Measurements from ENCODE around the gene NPTX1. TPM values are rescaled to one million over a fixed set of nuclear protein-coding genes. Genes with fewer than 3 reads are reported as not detected.

The NPTX1 gene
- total RNA-seq, 1 donor from 2014 or later, result not detected

DNA sequence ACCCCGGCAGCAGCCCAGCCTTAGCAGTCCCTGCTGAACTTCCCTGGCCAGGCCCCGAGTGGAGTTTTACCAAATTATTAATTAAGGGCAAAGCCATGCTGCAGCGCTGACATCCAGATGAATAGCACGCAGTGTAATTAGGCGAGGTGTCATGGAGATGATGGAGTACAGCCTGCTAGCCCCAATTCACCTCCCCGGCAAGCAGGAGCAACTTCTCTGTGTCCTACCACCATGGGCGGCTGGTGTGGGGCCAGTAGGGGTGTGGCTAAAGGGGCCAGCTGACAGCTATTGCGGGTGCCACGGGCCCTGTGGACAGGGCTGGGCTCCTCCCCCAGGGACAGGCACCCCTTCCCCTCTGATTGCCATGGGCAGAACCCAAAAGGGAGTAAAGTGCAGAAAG is 36.9 kb downstream of the NPTX1 start:
- DNase-seq (ENCODE audit: low spot score, unreplicated experiment), result no peak
- no peaks in the 10 kb centered on the region for H3K4me1 Mint-ChIP-seq (ENCODE audit: low read depth)
- TF ChIP-seq, protein P1, sequence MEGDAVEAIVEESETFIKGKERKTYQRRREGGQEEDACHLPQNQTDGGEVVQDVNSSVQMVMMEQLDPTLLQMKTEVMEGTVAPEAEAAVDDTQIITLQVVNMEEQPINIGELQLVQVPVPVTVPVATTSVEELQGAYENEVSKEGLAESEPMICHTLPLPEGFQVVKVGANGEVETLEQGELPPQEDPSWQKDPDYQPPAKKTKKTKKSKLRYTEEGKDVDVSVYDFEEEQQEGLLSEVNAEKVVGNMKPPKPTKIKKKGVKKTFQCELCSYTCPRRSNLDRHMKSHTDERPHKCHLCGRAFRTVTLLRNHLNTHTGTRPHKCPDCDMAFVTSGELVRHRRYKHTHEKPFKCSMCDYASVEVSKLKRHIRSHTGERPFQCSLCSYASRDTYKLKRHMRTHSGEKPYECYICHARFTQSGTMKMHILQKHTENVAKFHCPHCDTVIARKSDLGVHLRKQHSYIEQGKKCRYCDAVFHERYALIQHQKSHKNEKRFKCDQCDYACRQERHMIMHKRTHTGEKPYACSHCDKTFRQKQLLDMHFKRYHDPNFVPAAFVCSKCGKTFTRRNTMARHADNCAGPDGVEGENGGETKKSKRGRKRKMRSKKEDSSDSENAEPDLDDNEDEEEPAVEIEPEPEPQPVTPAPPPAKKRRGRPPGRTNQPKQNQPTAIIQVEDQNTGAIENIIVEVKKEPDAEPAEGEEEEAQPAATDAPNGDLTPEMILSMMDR (IDR thresholded peaks at IDR 0.05; ENCODE audit: unreplicated experiment), result no peak
- H3K27me3 Mint-ChIP-seq, result peaks cover 10% of the 10 kb centered on the region
- no peak overlapping the region for H3K27ac Mint-ChIP-seq
- no peak overlapping the region for H3K4me3 Mint-ChIP-seq (ENCODE audit: low read depth)
- H3K36me3 Mint-ChIP-seq (ENCODE audit: insufficient read depth), result peaks cover 5% of the 10 kb centered on the region
- no peaks in the 10 kb centered on the region for H3K9me3 Mint-ChIP-seq (ENCODE audit: low read depth)

DNA sequence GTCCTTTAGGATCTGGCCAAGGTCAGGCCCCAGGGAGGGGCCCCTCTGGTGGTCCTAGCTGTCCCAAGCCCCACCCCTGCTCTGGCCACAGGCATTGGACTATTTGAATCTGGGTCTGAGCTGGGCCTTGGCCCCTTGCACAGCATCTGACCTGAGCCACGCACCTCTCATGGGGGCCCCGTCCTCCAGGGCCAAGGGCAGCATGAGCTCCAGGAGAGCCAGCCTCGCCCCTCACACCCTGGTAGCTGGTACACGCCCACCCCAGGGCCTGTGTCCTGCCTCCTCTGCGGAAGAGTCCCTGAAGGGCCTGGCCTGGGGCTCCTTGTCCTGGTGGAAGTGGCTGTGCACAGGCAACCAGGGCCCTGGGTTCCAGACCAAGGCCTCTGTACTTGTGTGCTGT is 37.6 kb downstream of the NPTX1 start:
- no peak for DNase-seq (ENCODE audit: low spot score, unreplicated experiment)
- Mint-ChIP-seq H3K4me1 (ENCODE audit: low read depth) (no peaks in the 10 kb centered on the region), H3K4me3 (ENCODE audit: low read depth) (no peak overlapping the region), H3K27ac (no peak overlapping the region), H3K36me3 (ENCODE audit: insufficient read depth) (peaks cover 5% of the 10 kb centered on the region), H3K27me3 (peaks cover 10% of the 10 kb centered on the region), H3K9me3 (ENCODE audit: low read depth) (no peaks in the 10 kb centered on the region)
- TF ChIP-seq, protein P1 (IDR thresholded peaks at IDR 0.05; ENCODE audit: unreplicated experiment), result no peak

DNA sequence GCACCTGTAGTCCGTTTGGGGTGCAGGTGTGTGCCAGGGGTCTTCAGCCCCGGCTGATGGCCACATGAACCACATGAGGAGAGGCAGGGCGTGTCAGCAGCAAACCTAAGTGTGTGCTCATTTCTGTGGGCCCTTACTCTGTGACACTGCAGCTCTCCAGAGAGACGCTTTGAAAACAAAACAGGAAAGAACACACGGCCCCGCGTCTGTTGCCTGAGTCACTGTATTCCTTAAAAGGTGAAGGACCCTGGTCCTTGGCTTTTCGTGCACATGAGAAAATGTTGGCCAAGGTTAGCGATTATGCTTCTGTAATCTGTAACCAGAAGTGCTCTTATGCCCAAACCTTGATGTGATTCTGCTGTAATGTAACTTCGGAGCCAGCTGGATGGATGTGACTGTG is 38.9 kb downstream of the NPTX1 start:
- DNase-seq (ENCODE audit: low spot score, unreplicated experiment), result no peak
- TF ChIP-seq, protein P1 (IDR thresholded peaks at IDR 0.05; ENCODE audit: unreplicated experiment), result no peak
- Mint-ChIP-seq H3K4me3 (ENCODE audit: low read depth) (no peak overlapping the region), H3K9me3 (ENCODE audit: low read depth) (no peaks in the 10 kb centered on the region), H3K4me1 (ENCODE audit: low read depth) (no peaks in the 10 kb centered on the region), H3K27ac (no peak overlapping the region), H3K36me3 (ENCODE audit: insufficient read depth) (peaks cover 5% of the 10 kb centered on the region), H3K27me3 (peaks cover 2% of the 10 kb centered on the region)

DNA sequence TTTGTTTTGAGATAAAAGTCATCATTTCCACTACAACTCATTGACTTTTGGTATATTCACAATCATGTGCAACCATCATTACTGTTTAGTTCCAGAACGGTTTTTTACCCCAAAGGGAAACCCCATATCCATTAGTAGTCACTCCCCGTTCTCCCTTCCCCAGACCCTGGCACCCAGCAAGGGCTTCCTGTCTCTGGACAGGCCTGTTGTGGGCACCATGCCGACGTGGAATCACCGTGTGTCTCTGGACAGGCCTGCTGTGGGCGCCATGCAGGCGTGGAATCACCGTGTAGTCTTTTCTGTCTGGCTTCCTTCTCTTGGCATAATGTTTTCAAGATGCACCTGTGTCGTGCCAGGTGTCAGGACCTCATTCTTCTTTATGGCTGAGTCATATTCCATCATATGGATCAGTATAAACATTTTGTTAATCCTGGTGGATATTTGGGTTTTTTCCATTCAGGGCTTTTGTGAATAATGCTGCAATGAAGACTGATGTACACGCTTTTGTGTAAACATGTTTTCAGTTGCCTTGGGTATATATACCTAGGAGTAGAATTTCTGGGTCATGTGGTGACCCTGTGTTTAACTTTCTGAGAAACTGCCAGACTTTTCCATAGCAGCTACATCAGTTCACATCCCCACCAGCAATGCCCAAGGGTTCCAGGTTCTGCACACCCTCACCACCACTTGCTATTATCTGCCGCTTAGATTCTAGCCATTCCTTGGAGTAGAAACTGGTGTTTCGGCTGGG is 42.3 kb downstream of the NPTX1 start:
- DNase-seq (ENCODE audit: low spot score, unreplicated experiment), result no peak
- H3K27me3 Mint-ChIP-seq, result no peaks in the 10 kb centered on the region
- no peak overlapping the region for H3K27ac Mint-ChIP-seq
- no peaks in the 10 kb centered on the region for H3K4me1 Mint-ChIP-seq (ENCODE audit: low read depth)
- H3K9me3 Mint-ChIP-seq (ENCODE audit: low read depth), result no peaks in the 10 kb centered on the region
- no peak overlapping the region for H3K4me3 Mint-ChIP-seq (ENCODE audit: low read depth)
- H3K36me3 Mint-ChIP-seq (ENCODE audit: insufficient read depth), result peaks cover 5% of the 10 kb centered on the region
- TF ChIP-seq, protein P1 (IDR thresholded peaks at IDR 0.05; ENCODE audit: unreplicated experiment), result no peak

DNA sequence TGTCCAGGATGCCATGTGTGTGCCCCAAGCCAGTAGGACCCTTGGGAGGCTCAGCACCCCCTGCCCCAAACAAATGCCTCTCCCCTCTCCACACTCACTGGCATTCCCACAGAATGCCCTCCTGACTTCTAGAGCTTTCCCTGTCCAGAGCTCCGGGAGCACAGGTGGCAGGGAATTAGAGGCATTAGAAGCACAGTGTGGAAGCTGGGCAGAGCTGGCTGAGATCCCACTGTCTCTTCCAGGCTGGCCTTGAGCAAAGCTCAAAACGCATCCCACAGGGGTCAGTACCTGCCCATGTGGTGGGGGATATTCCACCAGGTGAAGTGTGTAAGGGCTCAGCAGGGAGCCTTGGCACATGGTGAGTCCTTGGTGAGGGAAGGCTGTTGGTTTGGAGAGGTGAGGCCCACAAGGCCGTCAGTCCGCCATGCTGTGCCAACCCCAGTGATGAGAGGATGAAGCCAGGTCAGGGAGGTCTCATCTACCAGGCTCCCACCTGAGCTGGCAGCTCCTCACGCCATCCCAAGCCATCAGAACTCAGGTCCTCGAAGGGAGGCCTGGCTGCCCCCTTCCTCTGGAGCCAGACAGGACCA is 43.4 kb downstream of the NPTX1 start:
- DNase-seq (ENCODE audit: low spot score, unreplicated experiment), result no peak
- Mint-ChIP-seq H3K9me3 (ENCODE audit: low read depth) (no peaks in the 10 kb centered on the region), H3K27ac (no peak overlapping the region), H3K27me3 (no peaks in the 10 kb centered on the region), H3K4me1 (ENCODE audit: low read depth) (no peaks in the 10 kb centered on the region), H3K36me3 (ENCODE audit: insufficient read depth) (peaks cover 5% of the 10 kb centered on the region), H3K4me3 (ENCODE audit: low read depth) (no peak overlapping the region)
- TF ChIP-seq, protein P1 (IDR thresholded peaks at IDR 0.05; ENCODE audit: unreplicated experiment), result no peak

Data from progenitor cell of endocrine pancreas (in vitro differentiated cells).